Panc1 (cell line): ENCODE measurements around the gene FEN1. TPM values are rescaled to one million over a fixed set of nuclear protein-coding genes. Genes with fewer than 3 reads are reported as not detected.

Experiments
- ATAC-seq: fragments of 200-7000 bp; cut with Tn5 transposase; 2 replicates; pipeline ENCODE4 v1.9.1; 2020; ENCODE audit warnings: mild to moderate bottlenecking, moderate library complexity
- BruUV-seq: library from RNA; stranded (reverse); fragments of 400-500 nt; replicated peaks from 2 replicates; lab custom pipeline; 2021; lab: Mats Ljungman, UMichigan
- CTCF ChIA-PET: fragments of 300-600 bp; sonication (Branson Sonifier 250); formaldehyde crosslinking; loops from one replicate; lab custom pipeline; 2022; ENCODE audit warnings: antibody characterized with exemption; lab: Charles Lee
- POLR2A ChIA-PET: fragments of 300-600 bp; sonication (Branson Sonifier 250); formaldehyde crosslinking; loops from one replicate; lab custom pipeline; 2022; ENCODE audit warnings: antibody characterized with exemption; lab: Charles Lee
- DNase-seq: peaks from one replicate; pipeline ENCODE4 v3.0.0-alpha.2; 2010; ENCODE audit warnings: low read depth, low spot score
- H3K27ac ChIP-seq: 2 replicates; pipeline ENCODE4 v1.5.1; 2011; ENCODE audit warnings: mild to moderate bottlenecking, low read length, inconsistent platforms
- H3K27me3 ChIP-seq: fragments of 200-500 bp; sonication (Bioruptor generic); 2 replicates; pipeline ENCODE4 v1.6.0; 2014; ENCODE audit warnings: low read length, inconsistent platforms; ENCODE audit not compliant: control insufficient read depth, insufficient read depth
- H3K36me3 ChIP-seq: fragments of 200-500 bp; sonication (Bioruptor generic); 2 replicates; pipeline ENCODE4 v1.5.1; 2014; ENCODE audit warnings: inconsistent platforms, mild to moderate bottlenecking, low read length, moderate library complexity; ENCODE audit not compliant: control insufficient read depth, insufficient read depth
- H3K4me1 ChIP-seq: 2 replicates; pipeline ENCODE4 v1.5.1; 2011; ENCODE audit warnings: inconsistent platforms, mild to moderate bottlenecking, low read length, moderate library complexity; ENCODE audit not compliant: control insufficient read depth, insufficient read depth
- H3K4me3 ChIP-seq, 2 experiments: 2 replicates each; pipeline ENCODE4 v1.5.1; 2011 to 2012; ENCODE audit warnings: low read depth in 2 of 2, low read length in 2 of 2, mild to moderate bottlenecking in 2 of 2, inconsistent platforms in 1 of 2, moderate library complexity in 1 of 2
- H3K9me3 ChIP-seq: fragments of 200-500 bp; sonication (Bioruptor generic); 2 replicates; pipeline ENCODE4 v1.5.1; 2014; ENCODE audit warnings: low read depth, mild to moderate bottlenecking, inconsistent platforms, low read length, moderate library complexity; ENCODE audit not compliant: control insufficient read depth, insufficient read depth
- CTCF ChIP-seq: fragments of 450-650 bp; IDR thresholded peaks from 2 replicates; pipeline ENCODE4 v1.5.1; 2017; ENCODE audit warnings: mild to moderate bottlenecking
- POLR2AphosphoS5 ChIP-seq: IDR thresholded peaks from 2 replicates; pipeline ENCODE4 v1.6.1; 2012; ENCODE audit warnings: mild to moderate bottlenecking, low read depth, low read length, moderate library complexity
- REST ChIP-seq, 2 experiments: IDR thresholded peaks; 2 replicates each; pipeline ENCODE4 v1.6.1; 2011 to 2012; ENCODE audit warnings: low read depth in 2 of 2, control low read depth in 1 of 2, low read length in 1 of 2, mild to moderate bottlenecking in 1 of 2, moderate library complexity in 1 of 2; ENCODE audit not compliant: insufficient read depth in 1 of 2
- SIN3A ChIP-seq: IDR thresholded peaks from 2 replicates; pipeline ENCODE4 v1.6.1; 2012; ENCODE audit warnings: low read depth, mild to moderate bottlenecking, low read length, moderate library complexity, borderline replicate concordance; ENCODE audit not compliant: insufficient read depth
- TCF7L2 ChIP-seq: IDR thresholded peaks from 2 replicates; pipeline ENCODE4 v1.6.1; 2011; ENCODE audit warnings: mild to moderate bottlenecking, low read depth, low read length, inconsistent platforms
- in situ Hi-C: cut with HindIII; loops from 2 replicates; pipeline ENCODE4 v1.10.0; 2016; ENCODE audit warnings: low sequenced_read_pairs, low pct_unique_long_range_greater_than_20kb
- intact Hi-C: fragments of 100-400 bp; cut with micrococcal nuclease; formaldehyde crosslinking; loops from one replicate; pipeline ENCODE4 v1.10.0; 2022; ENCODE audit not compliant: unreplicated experiment
- total RNA-seq: library from RNA; stranded (reverse); gene quantifications from one replicate; pipeline ENCODE4 v1.2.1, GENCODE V29; 2021; ENCODE audit not compliant: unreplicated experiment

FEN1 gene
- total RNA-seq, 1 experiment from 2014 or later = 67.6 TPM

GRCh38 chr11:61771195-61771894 lies 21.4 kb upstream of the FEN1 start:
- Histone ChIP-seq H3K4me1 (peaks cover 9% of the 10 kb centered on the region), H3K27me3 (no peaks in the 10 kb centered on the region), H3K4me3 (no peak overlapping the region), H3K27ac (no peak overlapping the region), H3K36me3 (no peaks in the 10 kb centered on the region), H3K9me3 (no peaks in the 10 kb centered on the region)
- no TSS peak for BruUV-seq
- POLR2A ChIA-PET = no interaction called here
- intact Hi-C loops = no loop called here
- in situ Hi-C loops = no loop called here
- CTCF ChIA-PET = no interaction called here
- no peak for DNase-seq
- TF ChIP-seq POLR2AphosphoS5 (no peak), SIN3A (no peak), CTCF (no peak)
- ATAC-seq = no peak

- no peaks in the 10 kb centered on the region for H3K27me3 ChIP-seq
- in situ Hi-C loops = no loop called here
- ChIA-PET CTCF (no interaction called here), POLR2A (no interaction called here)
- no peaks in the 10 kb centered on the region for H3K36me3 ChIP-seq
- H3K4me3 ChIP-seq = no peak overlapping the region
- intact Hi-C loops = no loop called here
- no peak for ATAC-seq
- no peak for DNase-seq
- H3K4me1 ChIP-seq = peaks cover 3% of the 10 kb centered on the region
- BruUV-seq = no TSS peak
- H3K27ac ChIP-seq = no peak overlapping the region
- TF ChIP-seq TCF7L2 = no peak
- no peak for TF ChIP-seq SIN3A
- no peak for TF ChIP-seq POLR2AphosphoS5
- TF ChIP-seq CTCF = no peak
- TF ChIP-seq REST (IDR thresholded peaks at IDR 0.05; ENCODE audit: insufficient read depth in 1 of 2, low read depth in 2 of 2, low read length in 1 of 2) = no peak
- no peaks in the 10 kb centered on the region for H3K9me3 ChIP-seq
These were observed 20.7 kb upstream of the FEN1 start for GRCh38 chr11:61771985-61772455.
